GM18507 (cell line): ENCODE data around the gene FAH.
"Not testable (repeated sequence)": the region's sequence is repeated elsewhere in the genome, so short reads cannot be mapped to it uniquely, and the experiment has no call there.

Experiments
- DNase-seq: peaks from one replicate; pipeline ENCODE4 v3.0.0; 2011; ENCODE audit warnings: low read depth; ENCODE audit not compliant: insufficient read length; ENCODE audit errors: extremely low spot score
- FAIRE-seq: peaks from 2 replicates; lab custom pipeline; 2011; peaks lifted over from hg19 to GRCh38; lab: Jason Lieb, UNC

The FAH gene

GRCh38 chr15:80152896-80153876, at the start of gene FAH:
Gene FAH (plus strand): TSS chr15:80152999. CDS start chr15:80153055, 56 bp downstream.
- DNase-seq (no peak), FAIRE-seq (peak; percentile 80)

DNA sequence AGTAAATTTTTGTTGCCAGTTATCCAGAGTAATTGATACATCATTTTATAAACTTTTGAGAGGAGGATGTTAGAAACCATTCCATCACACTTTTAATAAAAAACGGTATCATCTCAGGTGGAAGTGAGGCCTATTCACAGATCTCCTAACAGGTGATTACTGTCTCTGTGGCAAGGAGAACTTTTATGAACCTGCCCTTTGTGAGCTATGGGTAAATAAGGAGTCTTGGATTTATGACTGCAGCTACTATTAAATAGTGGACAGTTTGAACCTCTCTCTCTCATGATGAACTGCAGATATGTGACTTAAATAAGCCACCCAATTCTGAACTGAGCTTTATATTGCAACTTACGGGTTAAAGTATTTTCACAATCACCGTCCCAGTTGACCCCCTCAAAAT, 47.6 kb upstream of the FAH start:
- no peak for DNase-seq
- no peak for FAIRE-seq

DNA sequence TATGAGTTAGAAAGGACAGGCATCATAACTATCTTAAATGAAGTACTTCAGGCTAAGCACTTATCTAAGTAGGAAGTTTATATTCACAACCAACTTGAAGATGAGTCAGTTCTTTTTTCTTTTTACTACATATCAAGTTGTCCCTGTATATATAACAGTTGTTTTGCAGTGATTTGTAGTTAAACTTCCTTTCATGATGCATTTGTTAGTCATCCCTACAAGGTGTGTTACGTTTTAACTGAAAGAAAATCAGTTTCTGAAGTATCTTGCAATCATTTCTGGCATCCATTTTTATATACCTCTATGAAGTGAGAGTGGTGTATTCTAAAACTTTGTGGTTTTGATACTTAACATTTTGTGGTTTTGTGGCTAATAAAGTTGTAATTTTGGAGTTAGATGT, 47.2 kb upstream of the FAH start:
- peak; percentile 46 for FAIRE-seq
- no peak for DNase-seq

- DNase-seq, result no peak
Observed at GRCh38 chr15:80106051-80106450, 46.7 kb upstream of the FAH start.

DNA sequence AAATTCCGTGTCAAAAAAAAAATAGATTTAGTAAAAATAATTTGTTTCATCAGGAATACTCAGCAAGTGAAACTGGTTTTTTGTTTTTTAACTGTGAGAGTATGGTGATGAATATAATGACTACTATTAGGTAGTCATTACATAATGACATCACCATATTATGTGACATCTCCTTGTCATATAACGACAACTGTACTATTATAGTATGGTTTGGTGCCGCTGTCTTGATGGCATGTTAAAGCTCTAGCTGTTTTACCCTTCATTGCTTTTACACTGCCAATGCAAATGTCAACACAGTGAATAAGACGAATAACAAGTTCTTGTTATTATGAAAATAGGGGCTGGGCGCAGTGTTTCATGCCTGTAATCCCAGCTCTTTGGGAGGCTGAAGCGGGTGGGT, 45.6 kb upstream of the FAH start:
- FAIRE-seq, result no peak
- DNase-seq, result no peak

More at GRCh38 chr15:80106051-80106450, 46.7 kb upstream of the FAH start:
- FAIRE-seq, result no peak

DNA sequence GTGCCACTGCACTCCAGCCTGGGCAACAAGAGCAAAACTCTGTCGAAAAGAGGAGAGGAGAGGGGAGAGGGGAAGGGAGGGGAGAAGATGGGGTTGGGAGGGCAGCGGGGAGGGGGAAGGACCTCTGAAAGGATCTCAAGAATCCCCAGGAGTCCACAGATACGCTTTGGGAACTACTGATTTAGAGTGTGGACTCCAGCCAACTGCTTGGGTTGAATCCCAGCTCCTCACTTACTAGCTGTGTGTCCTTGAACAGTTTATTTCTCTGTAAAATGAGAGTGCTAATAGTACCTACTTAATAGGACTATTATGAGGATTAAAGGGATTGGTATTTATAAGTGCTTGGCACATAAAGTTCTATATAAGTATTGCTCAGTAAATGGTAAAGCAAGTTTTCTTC, 45.0 kb upstream of the FAH start:
- DNase-seq, result no peak
- FAIRE-seq, result no peak

DNA sequence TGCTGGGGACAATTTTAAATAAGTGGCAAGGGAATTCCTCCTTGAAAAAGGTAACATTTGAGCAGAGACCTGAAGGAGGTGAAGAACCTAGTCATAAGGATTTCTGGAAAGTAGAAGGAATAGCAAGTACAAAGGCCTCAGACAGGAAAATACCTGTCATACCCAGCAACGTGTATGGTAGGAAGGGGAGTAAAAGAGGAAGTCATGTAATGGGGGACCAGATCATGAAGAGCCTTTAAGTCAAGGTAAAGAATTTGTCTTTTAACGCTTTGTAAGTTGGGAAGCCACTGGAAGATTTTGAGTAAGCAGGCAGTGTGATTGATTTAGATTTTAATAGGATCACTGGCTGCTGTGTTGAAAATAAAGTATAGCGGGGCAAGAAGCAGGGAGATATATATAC, 43.4 kb upstream of the FAH start:
- no peak for FAIRE-seq

DNA sequence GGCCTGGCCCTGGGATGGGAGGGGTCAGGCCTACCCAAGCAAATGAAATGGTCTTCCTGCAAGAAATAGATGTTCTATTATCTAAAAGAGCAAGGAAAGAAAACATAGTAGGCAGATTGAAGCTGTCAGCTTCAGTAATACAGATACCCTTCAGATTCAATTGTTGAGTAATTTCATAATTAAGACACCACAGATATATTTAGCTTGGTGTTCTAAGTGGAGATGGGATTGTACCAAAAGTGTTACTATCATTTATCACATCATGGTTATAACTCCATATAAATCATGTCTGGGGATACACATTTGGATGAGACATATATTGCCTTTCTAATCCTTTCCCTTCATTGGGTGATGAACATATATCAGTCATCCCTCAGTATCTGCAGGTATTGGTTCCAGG, 41.9 kb upstream of the FAH start:
- DNase-seq, result no peak
- FAIRE-seq, result no peak

More for the DNA sequence above, 43.4 kb upstream of the FAH start:
- DNase-seq, result no peak

- DNase-seq (no peak), FAIRE-seq (no peak)
Observed at GRCh38 chr15:80114114-80114513, 38.7 kb upstream of the FAH start.

DNA sequence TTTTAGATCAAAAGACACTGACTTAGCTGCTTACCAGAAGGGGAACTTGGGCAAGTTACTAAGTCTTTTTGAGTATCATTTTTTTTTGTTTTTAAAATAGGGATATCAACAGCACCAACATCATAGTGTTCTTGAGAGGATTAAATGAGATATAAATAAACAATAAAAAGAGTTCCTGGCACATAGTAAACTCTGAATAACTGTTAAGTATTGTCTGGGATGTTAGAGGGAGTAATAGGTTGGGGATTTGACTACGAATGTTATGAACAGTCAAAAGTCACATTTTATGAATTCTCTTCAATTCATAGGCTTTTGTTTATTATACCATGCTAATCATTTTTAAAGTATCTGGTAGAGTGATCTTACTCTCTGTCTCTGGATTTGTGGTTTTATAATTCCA, 37.8 kb upstream of the FAH start:
- FAIRE-seq (no peak), DNase-seq (no peak)

DNA sequence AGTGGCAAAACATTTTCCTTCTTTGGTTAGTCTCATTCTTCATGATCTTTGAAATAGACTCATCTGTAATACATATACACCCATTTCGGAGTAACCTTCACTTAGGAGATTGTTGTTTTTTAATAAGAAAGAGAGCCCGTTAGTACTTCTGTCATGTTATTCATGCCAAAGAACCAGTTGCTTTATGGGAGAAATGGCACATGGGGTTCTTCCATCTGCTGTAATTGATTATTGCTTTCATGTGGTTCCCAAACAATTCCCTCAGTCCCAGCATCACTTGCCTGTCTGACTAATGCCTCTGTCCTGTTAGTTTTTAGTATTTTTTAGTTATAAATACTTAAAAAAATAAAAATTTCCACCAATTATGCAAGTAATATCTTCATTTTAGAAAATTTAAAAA, 33.8 kb upstream of the FAH start:
- DNase-seq (no peak), FAIRE-seq (no peak)

- FAIRE-seq (no peak), DNase-seq (no peak)
Observed at GRCh38 chr15:80120636-80121035, 32.2 kb upstream of the FAH start.

DNA sequence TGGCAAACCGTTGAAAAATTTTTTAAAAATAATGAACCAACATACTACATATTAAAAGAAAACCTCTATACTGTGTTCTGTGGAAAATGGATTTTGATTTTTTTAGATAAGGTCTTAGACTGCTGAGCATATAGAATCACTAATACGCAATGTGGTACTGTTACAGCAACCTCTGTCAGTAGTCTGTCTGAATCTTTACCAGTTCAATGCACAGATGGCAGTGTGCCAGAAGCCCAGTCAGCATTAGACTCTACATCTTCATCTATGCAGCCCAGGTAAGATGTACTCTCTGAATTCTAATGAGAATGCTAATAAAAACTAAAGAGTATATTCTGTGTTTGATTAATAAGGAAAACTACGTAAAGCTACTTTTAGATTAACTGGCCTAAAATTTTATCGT, 31.3 kb upstream of the FAH start:
- no peak for FAIRE-seq
- DNase-seq, result no peak

- no peak for FAIRE-seq
- DNase-seq, result no peak
Observed at GRCh38 chr15:80123034-80123433, 29.8 kb upstream of the FAH start.

DNA sequence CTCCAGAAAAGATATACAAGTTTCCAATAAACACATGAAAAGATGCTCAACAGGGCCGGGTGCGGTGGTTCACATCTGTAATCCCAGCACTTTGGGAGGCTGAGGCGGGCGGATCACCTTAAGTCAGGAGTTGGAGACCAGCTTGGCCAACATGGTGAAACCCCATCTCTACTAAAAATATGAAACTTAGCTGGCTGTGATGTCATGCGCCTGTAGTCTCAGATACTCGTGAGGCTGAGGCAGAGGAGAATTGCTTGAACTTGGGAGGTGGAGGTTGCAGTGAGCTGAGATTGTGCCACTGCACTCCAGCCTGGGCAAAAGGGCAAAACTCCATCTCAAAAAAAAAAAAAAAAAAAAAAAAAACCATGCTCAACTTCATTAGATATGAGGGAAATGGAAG, 25.5 kb upstream of the FAH start:
- not testable (repeated sequence) for FAIRE-seq, DNase-seq

DNA sequence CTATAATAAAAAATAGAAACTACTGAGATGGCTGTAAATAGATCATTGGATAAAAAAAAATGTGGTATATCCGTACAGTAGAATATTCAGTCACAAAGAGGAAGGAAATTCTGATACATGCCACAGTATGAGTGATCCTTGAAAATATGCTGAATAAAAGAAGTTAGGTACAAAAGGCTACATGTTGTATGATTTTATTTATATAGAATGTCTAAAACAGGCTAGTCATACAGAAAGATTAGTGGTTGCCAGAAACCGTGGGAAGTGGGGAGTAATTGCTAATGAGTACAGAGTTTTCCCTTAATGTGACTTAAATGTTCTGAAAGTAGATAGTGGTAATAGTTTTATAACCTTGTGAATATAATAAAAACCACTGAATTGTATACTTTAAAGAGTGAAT, 24.9 kb upstream of the FAH start:
- DNase-seq (no peak), FAIRE-seq (no peak)

DNA sequence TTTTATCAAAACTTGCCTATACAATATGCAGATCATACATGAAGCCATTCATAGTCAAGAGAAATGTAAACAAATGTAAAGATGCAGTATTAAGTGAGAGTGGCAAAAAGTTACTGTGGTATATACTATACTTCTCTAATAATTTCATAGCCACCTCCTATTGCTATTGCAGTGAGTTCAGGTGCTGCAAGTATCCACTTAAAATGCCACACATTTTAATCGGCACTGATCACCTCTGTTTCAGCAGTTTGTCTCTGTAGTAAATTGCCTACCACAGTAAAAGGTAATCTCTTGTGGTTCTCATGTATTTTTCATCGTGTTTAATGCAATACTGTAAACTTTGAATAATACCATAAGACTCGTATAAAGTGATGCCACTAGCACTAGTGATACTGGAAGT, 20.4 kb upstream of the FAH start:
- no peak for DNase-seq
- no peak for FAIRE-seq

DNA sequence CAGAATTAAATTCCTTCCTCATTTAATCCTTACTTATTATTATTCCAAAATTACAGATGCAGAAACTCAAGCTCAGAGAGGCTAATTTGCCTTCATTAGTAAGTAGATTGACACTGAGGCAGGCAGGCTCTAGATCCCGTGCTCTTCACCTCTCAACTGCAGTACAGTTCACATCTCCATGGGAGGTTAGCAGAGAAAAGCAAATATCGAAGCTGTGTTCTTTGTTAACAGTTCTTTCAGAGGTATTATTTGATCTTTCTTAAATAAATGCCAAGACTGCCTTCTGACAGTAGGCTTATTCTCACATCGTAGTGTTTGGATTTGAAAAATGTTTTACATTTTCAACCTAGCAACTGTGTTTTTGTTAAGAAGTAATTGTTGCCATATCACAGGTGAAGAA, 15.9 kb upstream of the FAH start:
- DNase-seq (no peak), FAIRE-seq (no peak)

- DNase-seq, result no peak
- no peak for FAIRE-seq
Observed at GRCh38 chr15:80138961-80139360, 13.8 kb upstream of the FAH start.

DNA sequence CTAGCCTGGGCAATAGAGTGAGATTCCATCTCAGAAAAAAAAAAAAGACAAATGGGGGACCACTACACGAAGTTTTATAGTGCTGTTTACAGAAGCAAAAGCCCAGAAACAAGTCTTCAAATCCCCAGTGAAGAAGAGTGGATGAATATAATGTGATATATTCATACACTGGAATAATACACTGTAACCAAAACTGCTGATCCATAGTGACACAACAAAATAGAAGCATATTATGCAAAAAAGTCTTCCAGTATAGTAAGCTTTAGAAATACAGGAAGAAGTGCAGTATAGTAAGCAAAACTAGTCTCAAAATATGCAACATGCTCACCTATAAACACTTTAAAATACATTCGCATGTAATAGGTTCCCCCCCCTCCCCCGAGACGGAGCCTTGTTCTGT, 11.9 kb upstream of the FAH start:
- no peak for DNase-seq
- FAIRE-seq, result no peak

DNA sequence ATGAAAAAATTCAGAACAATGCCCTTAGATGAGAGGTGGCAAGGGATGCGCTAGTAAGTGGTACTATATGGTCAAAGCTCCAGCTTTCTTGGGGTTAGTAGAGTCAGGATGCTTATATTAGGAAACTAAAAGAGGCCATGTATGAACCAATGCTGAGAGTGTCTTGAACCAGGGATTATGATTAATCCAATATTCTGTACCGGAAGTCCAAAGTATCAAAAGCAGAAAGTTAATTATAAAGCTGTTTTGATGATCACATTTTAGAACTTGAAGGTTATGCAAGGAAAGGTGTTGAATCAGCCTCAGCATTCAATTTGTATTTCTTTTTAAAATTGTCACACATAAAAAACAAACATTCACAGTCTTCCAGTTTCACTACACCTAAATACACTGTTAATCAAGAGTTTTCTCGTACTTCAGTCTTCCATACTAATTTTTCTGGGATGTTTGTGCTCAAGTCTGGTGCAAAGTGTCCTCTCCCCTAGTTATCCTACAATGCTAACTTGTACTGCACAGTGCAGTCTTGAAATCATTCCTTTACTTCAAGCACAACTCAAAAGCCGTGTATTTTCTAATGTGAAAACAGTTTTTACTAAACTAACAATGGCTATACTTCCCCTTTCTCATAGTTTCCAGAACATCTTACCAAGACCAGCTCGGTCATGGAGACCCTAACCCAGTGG, 10.7 kb upstream of the FAH start:
- no peak for FAIRE-seq

More for the DNA sequence above, 10.7 kb upstream of the FAH start:
- no peak for DNase-seq
